WTC11 (cell line): ENCODE results near the gene NCBP3.

ENCODE experiments used
- FOXJ3 ChIP-seq: sonication (generic); formaldehyde crosslinking; IDR thresholded peaks from 2 replicates; pipeline ENCODE4 v1.9.0; 2021; ENCODE audit warnings: missing genetic modification reagents, mild to moderate bottlenecking, borderline replicate concordance
- FOXP1 ChIP-seq: sonication (generic); formaldehyde crosslinking; IDR thresholded peaks from 2 replicates; pipeline ENCODE4 v1.8.0; 2022; ENCODE audit warnings: missing genetic modification reagents, mild to moderate bottlenecking, moderate library complexity, borderline replicate concordance
- TEAD4 ChIP-seq: sonication (generic); formaldehyde crosslinking; IDR thresholded peaks from 2 replicates; pipeline ENCODE4 v1.8.0; 2022; ENCODE audit warnings: mild to moderate bottlenecking, missing genetic modification reagents
- TF ChIP-seq, protein P1 (sequence below): fragments of 200-600 bp; IDR thresholded peaks from 2 replicates; pipeline ENCODE4 v1.8.0; 2022; ENCODE audit warnings: antibody characterized with exemption

DNA sequence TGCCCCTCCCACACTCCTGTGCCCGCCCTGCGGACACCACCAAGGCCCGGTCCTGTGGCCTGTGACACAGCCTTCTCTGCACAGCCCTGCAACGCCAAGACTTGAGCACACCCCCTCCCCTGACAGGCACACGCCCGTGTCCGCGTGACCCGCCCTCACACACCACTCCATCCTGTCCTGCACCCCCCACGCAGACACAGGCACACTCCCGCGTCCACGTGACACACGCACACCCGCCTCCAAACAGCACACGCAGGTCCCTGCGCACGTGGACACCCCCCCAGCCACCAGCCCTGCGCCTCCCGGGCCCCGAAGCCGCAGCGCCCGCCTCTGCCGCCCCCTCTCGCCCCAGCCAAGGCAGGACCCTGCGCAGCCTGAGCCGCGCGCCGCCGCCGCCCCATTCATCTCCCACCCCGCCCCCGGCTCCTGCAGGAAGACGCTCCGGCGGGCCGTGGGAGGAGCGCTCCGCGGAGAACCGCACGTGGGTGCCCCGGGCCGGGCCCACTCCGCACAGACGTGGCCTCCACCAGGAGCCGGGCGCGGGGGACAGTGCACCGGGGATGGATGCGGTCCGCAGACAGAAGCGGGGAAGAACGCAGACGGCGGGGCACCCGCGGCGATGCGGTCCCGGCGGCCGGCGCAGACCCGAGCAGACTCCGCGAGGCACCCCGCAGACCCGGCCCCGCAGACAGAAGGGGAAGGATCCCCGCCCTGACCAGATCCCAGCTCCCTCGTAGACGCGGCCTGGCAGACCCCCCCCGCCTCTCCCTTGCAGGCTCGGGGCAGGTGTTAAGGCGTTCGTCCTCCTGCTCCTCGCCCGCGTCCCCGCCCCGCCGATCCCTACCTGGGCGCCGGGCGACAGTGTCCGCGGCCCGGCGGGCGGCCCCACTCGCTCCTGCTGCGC lies 46.3 kb upstream of the NCBP3 start:
- TF ChIP-seq, protein P1, sequence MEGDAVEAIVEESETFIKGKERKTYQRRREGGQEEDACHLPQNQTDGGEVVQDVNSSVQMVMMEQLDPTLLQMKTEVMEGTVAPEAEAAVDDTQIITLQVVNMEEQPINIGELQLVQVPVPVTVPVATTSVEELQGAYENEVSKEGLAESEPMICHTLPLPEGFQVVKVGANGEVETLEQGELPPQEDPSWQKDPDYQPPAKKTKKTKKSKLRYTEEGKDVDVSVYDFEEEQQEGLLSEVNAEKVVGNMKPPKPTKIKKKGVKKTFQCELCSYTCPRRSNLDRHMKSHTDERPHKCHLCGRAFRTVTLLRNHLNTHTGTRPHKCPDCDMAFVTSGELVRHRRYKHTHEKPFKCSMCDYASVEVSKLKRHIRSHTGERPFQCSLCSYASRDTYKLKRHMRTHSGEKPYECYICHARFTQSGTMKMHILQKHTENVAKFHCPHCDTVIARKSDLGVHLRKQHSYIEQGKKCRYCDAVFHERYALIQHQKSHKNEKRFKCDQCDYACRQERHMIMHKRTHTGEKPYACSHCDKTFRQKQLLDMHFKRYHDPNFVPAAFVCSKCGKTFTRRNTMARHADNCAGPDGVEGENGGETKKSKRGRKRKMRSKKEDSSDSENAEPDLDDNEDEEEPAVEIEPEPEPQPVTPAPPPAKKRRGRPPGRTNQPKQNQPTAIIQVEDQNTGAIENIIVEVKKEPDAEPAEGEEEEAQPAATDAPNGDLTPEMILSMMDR, result no peak
- TF ChIP-seq TEAD4 (CRISPR knock-in tag) (no peak), FOXP1 (CRISPR knock-in tag) (0 out of 2 replicates have a peak, but pooled peaks have one; percentile 55), FOXJ3 (CRISPR knock-in tag) (no peak)
